Mesenchymal stem cell (in vitro differentiated cells and primary cell): ENCODE results near the gene DCAF7.

ENCODE experiments used
- DNase-seq: peaks from one replicate; pipeline ENCODE4 v3.0.0-alpha.2; 2013
- H2AFZ ChIP-seq: one replicate; pipeline ENCODE4 v1.6.1; 2013; ENCODE audit warnings: low read depth, mild to moderate bottlenecking, control low read depth, inconsistent platforms, low read length, moderate library complexity
- H2AK5ac ChIP-seq: 2 replicates; pipeline ENCODE4 v1.6.1; 2013; ENCODE audit warnings: low read length, moderate library complexity, mild to moderate bottlenecking, inconsistent platforms; ENCODE audit not compliant: severe bottlenecking
- H2BK120ac ChIP-seq: one replicate; pipeline ENCODE4 v1.6.1; 2013; ENCODE audit warnings: low read depth, mild to moderate bottlenecking, inconsistent platforms, low read length, moderate library complexity
- H2BK12ac ChIP-seq, 2 experiments: one replicate each; pipeline ENCODE4 v1.6.1; 2013; ENCODE audit warnings: inconsistent platforms in 2 of 2, low read length in 2 of 2, mild to moderate bottlenecking in 2 of 2, moderate library complexity in 2 of 2, control low read depth in 1 of 2
- H2BK15ac ChIP-seq: one replicate; pipeline ENCODE4 v1.6.1; 2013; ENCODE audit warnings: mild to moderate bottlenecking, low read depth, inconsistent platforms; ENCODE audit not compliant: poor library complexity, severe bottlenecking
- H2BK5ac ChIP-seq: 2 replicates; pipeline ENCODE4 v1.6.1; 2013; ENCODE audit warnings: low read depth, mild to moderate bottlenecking, low read length, control low read depth, inconsistent platforms; ENCODE audit not compliant: poor library complexity, severe bottlenecking
- H3K14ac ChIP-seq, 2 experiments: one replicate each; pipeline ENCODE4 v1.6.1; 2013; ENCODE audit warnings: inconsistent platforms in 2 of 2, low read length in 2 of 2, control low read depth in 1 of 2, mild to moderate bottlenecking in 1 of 2, moderate library complexity in 1 of 2
- H3K18ac ChIP-seq, 2 experiments: one replicate each; pipeline ENCODE4 v1.6.1; 2013; ENCODE audit warnings: inconsistent platforms in 2 of 2, low read length in 2 of 2, control low read depth in 1 of 2, low read depth in 1 of 2, mild to moderate bottlenecking in 1 of 2
- H3K23ac ChIP-seq, 2 experiments: one replicate each; pipeline ENCODE4 v1.6.1; 2013; ENCODE audit warnings: inconsistent platforms in 2 of 2, low read length in 2 of 2, mild to moderate bottlenecking in 2 of 2, moderate library complexity in 2 of 2, control low read depth in 1 of 2
- H3K27ac ChIP-seq: 2 replicates; pipeline ENCODE4 v1.5.1; 2013; ENCODE audit warnings: mild to moderate bottlenecking, moderate library complexity, low read length, control low read depth, inconsistent platforms; ENCODE audit not compliant: poor library complexity, severe bottlenecking
- H3K27me3 ChIP-seq, 2 experiments: 2 replicates each; pipeline versions ENCODE4 v1.6.1 to v1.7.0; 2013; ENCODE audit warnings: low read length in 2 of 2, mild to moderate bottlenecking in 2 of 2, moderate library complexity in 2 of 2, control low read depth in 1 of 2, inconsistent platforms in 1 of 2; ENCODE audit not compliant: control insufficient read depth in 1 of 2, insufficient read depth in 1 of 2
- H3K36me3 ChIP-seq, 2 experiments: 2 replicates each; pipeline versions ENCODE4 v1.6.1 to v1.7.0; 2013; ENCODE audit warnings: low read length in 2 of 2, control low read depth in 1 of 2, inconsistent platforms in 1 of 2, low read depth in 1 of 2, mild to moderate bottlenecking in 1 of 2; ENCODE audit not compliant: insufficient read depth in 2 of 2, control insufficient read depth in 1 of 2
- H3K4ac ChIP-seq, 2 experiments: one replicate each; pipeline ENCODE4 v1.6.1; 2013; ENCODE audit warnings: inconsistent platforms in 2 of 2, low read length in 2 of 2, mild to moderate bottlenecking in 2 of 2, moderate library complexity in 2 of 2, control low read depth in 1 of 2, low read depth in 1 of 2
- H3K4me1 ChIP-seq: 2 replicates; pipeline ENCODE4 v1.6.1; 2013; ENCODE audit warnings: low read depth, low read length, control low read depth; ENCODE audit not compliant: control insufficient read depth, insufficient read depth
- H3K4me2 ChIP-seq: 2 replicates; pipeline ENCODE4 v1.6.1; 2013; ENCODE audit warnings: low read length, mild to moderate bottlenecking, inconsistent platforms; ENCODE audit not compliant: poor library complexity, severe bottlenecking
- H3K4me3 ChIP-seq, 2 experiments: 2 replicates each; pipeline versions ENCODE4 v1.5.1 to v1.7.0; 2013; ENCODE audit warnings: low read length in 2 of 2, mild to moderate bottlenecking in 2 of 2, control low read depth in 1 of 2, low read depth in 1 of 2; ENCODE audit not compliant: insufficient read depth in 1 of 2
- H3K79me1 ChIP-seq: replicated peaks from 2 replicates; pipeline ENCODE4 v1.6.1; 2013; ENCODE audit warnings: mild to moderate bottlenecking, control low read depth, low read length, inconsistent platforms; ENCODE audit not compliant: poor library complexity, severe bottlenecking
- H3K9ac ChIP-seq: 2 replicates; pipeline ENCODE4 v1.7.0; 2013; ENCODE audit warnings: mild to moderate bottlenecking, low read length, moderate library complexity
- H3K9me3 ChIP-seq: 2 replicates; pipeline ENCODE4 v1.7.0; 2013; ENCODE audit warnings: mild to moderate bottlenecking, low read length; ENCODE audit not compliant: control insufficient read depth
- H4K8ac ChIP-seq: one replicate; pipeline ENCODE4 v1.6.1; 2013; ENCODE audit warnings: inconsistent platforms, mild to moderate bottlenecking, low read length, moderate library complexity
- H4K91ac ChIP-seq: one replicate; pipeline ENCODE4 v1.6.1; 2013; ENCODE audit warnings: mild to moderate bottlenecking, low read length, inconsistent platforms
- WGBS: methylation state at CpG from one replicate; pipeline ENCODE4 v1.1.7; 2013; ENCODE audit warnings: mixed read lengths; 5-methylcytosine and 5-hydroxymethylcytosine counted together

Gene DCAF7

DNA sequence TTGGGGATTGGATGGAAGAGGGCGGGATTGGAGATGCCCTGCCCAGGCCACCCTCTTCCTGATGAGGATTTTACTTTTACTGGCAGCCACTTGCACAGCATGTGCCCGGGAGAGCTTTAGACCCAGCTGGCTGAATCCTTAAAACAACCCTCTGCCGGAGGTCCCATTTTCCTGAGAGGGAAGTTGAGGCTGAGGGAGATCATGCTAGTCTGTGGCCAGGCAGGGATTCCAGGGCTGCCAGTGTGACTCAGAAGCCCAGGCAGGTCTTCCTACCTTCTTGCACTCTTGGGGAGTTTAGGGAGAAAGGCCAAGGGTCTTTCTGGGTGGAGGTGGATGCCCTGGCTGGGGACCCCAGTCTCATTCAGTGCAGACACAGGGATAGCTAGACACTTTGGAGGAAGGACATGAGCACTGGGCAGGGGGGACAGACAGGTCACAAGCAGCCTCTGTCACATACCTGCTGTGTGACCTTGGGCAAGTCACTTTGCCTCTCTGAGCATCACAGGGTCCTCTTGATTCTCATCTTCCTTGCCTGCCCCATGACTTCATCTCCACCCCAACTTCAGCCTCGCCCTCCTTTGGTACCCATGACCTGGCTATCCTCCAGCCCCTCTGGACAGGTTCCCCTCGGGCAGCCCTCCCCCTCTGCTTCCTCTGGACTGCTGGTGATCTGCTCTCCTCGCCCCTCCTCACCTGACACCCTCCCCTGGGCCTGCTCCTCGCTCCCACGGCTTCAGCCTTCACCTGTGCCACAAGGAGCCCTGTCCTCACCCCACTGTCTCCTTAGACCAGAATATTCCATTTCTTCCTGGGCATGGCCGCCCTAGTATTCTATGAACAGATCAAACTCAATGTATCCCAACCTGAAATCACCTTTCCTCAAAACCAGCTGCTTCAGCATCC lies 11.3 kb upstream of the DCAF7 start:
- Histone ChIP-seq H2BK5ac (no peak overlapping the region), H3K9me3 (no peaks in the 10 kb centered on the region), H3K23ac (peak overlapping the region in 1 of 2 experiments; percentile 81), H3K4me3 (no peak overlapping the region), H2BK120ac (no peak overlapping the region), H3K4me1 (peaks cover 6% of the 10 kb centered on the region), H3K14ac (no peak overlapping the region), H3K27me3 (peaks cover 28 to 64% of the 10 kb centered on the region in 2 experiments), H2BK15ac (no peak overlapping the region), H4K91ac (no peak overlapping the region), H3K18ac (no peak overlapping the region), H3K4ac (no peak overlapping the region), H3K4me2 (no peak overlapping the region), H3K27ac (no peak overlapping the region), H3K36me3 (no peaks in the 10 kb centered on the region), H2AFZ (no peak overlapping the region), H3K9ac (no peak overlapping the region), H4K8ac (no peak overlapping the region), H2AK5ac (no peak overlapping the region), H3K79me1 (no peaks in the 10 kb centered on the region), H2BK12ac (no peak overlapping the region)
- 69% methylated on average over 9 of the region's 9 CpGs for WGBS
- DNase-seq, result no peak

DNA sequence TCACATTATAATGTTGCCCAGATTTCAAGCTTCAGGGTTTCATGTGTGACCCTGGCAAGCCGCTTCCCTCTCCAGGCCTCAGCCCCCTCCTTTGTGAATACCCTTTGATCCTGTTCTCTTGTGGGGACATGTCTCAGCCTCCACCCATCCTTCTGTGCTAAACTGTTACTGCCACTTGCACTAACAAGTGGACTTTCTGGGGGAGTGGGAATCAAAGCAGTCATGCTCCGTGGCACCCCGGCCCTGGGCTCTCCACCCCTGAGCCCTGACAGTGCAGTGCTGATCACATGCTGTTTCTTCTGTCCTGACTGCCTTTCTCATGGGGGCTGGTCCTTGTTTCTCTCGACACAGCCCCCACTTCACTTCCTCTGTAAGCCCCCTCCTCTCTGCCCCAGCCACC lies 9.7 kb upstream of the DCAF7 start:
- Histone ChIP-seq H3K18ac (no peak overlapping the region), H2BK120ac (no peak overlapping the region), H3K4me2 (no peak overlapping the region), H2AFZ (no peak overlapping the region), H3K9ac (no peak overlapping the region), H3K9me3 (no peaks in the 10 kb centered on the region), H2BK15ac (no peak overlapping the region), H3K4me1 (peaks cover 6% of the 10 kb centered on the region), H2AK5ac (no peak overlapping the region), H3K27ac (no peak overlapping the region), H2BK12ac (no peak overlapping the region), H2BK5ac (no peak overlapping the region), H3K4me3 (no peak overlapping the region), H3K23ac (no peak overlapping the region), H3K27me3 (peaks cover 26 to 51% of the 10 kb centered on the region in 2 experiments), H4K91ac (no peak overlapping the region), H4K8ac (no peak overlapping the region), H3K4ac (no peak overlapping the region), H3K79me1 (no peaks in the 10 kb centered on the region), H3K14ac (no peak overlapping the region), H3K36me3 (no peaks in the 10 kb centered on the region)
- WGBS, result 64% methylated on average over 4 of the region's 4 CpGs
- no peak for DNase-seq

DNA sequence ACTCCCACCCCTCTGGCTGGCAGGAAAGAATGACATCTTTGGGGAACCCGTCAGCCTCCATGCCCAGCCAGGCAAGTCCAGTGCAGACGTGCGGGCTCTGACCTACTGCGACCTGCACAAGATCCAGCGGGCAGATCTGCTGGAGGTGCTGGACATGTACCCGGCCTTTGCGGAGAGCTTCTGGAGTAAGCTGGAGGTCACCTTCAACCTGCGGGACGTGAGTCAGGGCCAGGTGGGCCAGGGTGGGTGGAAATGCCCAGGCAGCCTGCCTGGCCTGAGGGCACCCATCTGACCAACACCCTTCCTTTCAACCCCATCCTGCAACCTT lies 8.1 kb upstream of the DCAF7 start:
- no peaks in the 10 kb centered on the region for H3K79me1 ChIP-seq
- no peak overlapping the region for H3K14ac ChIP-seq
- H3K27me3 ChIP-seq, result peaks cover 24 to 47% of the 10 kb centered on the region in 2 experiments
- H3K4me2 ChIP-seq, result no peak overlapping the region
- H2AFZ ChIP-seq, result no peak overlapping the region
- WGBS, result 94% methylated on average over 9 of the region's 9 CpGs
- H2BK12ac ChIP-seq, result no peak overlapping the region
- H2BK120ac ChIP-seq, result no peak overlapping the region
- no peaks in the 10 kb centered on the region for H3K36me3 ChIP-seq
- H2BK5ac ChIP-seq, result no peak overlapping the region
- DNase-seq, result no peak
- H3K27ac ChIP-seq, result no peak overlapping the region
- H2AK5ac ChIP-seq, result no peak overlapping the region
- no peak overlapping the region for H4K91ac ChIP-seq
- H2BK15ac ChIP-seq, result no peak overlapping the region
- H4K8ac ChIP-seq, result no peak overlapping the region
- no peak overlapping the region for H3K18ac ChIP-seq
- peaks cover 6% of the 10 kb centered on the region for H3K4me1 ChIP-seq
- peak overlapping the region in 1 of 2 experiments; percentile 3 for H3K4me3 ChIP-seq
- no peak overlapping the region for H3K23ac ChIP-seq
- no peak overlapping the region for H3K9ac ChIP-seq
- no peaks in the 10 kb centered on the region for H3K9me3 ChIP-seq
- no peak overlapping the region for H3K4ac ChIP-seq

DNA sequence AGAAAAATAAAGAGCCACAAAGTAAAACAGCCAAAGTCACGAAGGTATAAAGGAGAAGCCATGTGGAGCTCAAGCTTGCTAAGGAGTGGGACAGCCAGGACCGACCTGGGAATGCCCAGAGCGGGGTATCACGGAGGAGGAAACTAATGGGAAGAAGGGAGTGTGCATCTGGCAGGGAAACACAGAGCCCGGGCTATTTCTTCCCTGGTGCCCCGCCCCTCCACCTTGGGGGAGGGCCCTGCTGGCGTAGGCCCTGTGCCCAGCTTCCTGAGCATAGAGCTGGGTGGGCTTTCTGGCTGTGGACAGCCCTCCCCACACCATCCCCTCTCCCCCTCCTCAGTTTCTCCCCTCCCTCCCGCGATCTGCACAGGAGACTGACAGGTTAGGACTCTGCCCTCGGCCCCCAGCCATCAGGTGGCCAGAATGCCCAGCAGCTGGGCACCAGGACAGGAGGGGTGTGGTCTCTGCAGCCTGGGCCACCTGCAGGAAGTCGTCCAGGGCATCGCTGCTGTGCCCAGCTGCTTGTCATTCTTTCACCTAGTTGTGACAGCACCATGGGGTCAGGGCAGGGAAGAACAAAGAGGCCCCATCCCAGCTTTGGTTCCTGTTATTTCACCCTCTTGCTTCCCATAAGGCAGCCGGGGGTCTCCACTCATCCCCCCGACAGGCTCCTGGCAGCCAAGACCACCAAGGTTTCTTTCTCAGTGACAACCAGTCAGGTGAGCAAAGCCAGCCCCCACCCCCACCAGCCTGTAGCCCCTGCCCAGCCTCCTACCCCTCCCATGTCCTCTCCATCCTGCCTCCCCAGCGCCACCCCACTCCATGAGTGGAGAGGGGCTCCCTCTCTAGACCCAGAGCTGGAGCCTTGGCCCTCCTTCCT lies 7.1 kb upstream of the DCAF7 start:
- H3K36me3 ChIP-seq, result no peaks in the 10 kb centered on the region
- peaks cover 5% of the 10 kb centered on the region for H3K4me1 ChIP-seq
- DNase-seq, result no peak
- H2BK5ac ChIP-seq, result no peak overlapping the region
- H3K18ac ChIP-seq, result no peak overlapping the region
- WGBS, result 82% methylated on average over 13 of the region's 15 CpGs
- H2BK12ac ChIP-seq, result no peak overlapping the region
- no peak overlapping the region for H3K27ac ChIP-seq
- H3K4ac ChIP-seq, result no peak overlapping the region
- H3K27me3 ChIP-seq, result peaks cover 24 to 37% of the 10 kb centered on the region in 2 experiments
- H3K9me3 ChIP-seq, result no peaks in the 10 kb centered on the region
- no peak overlapping the region for H3K9ac ChIP-seq
- H3K23ac ChIP-seq, result no peak overlapping the region
- no peak overlapping the region for H3K14ac ChIP-seq
- no peak overlapping the region for H4K91ac ChIP-seq
- H2BK15ac ChIP-seq, result no peak overlapping the region
- no peak overlapping the region for H2AFZ ChIP-seq
- no peak overlapping the region for H3K4me3 ChIP-seq
- H2BK120ac ChIP-seq, result no peak overlapping the region
- H4K8ac ChIP-seq, result no peak overlapping the region
- no peak overlapping the region for H3K4me2 ChIP-seq
- H3K79me1 ChIP-seq, result no peaks in the 10 kb centered on the region
- H2AK5ac ChIP-seq, result no peak overlapping the region
